Measurements from ENCODE around the gene EEF2K.
"Not testable (repeated sequence)": the region's sequence is repeated elsewhere in the genome, so short reads cannot be mapped to it uniquely, and the experiment has no call there.

The EEF2K gene

GRCh38 chr16:22213801-22214200 lies 7.7 kb downstream of the EEF2K start:
- no peaks in the 10 kb centered on the region for H3K9me3 ChIP-seq (ENCODE audit: control insufficient read depth, insufficient read depth, low read length)
- H3K36me3 ChIP-seq (ENCODE audit: control insufficient read depth, insufficient read depth, low read length) = no peaks in the 10 kb centered on the region
- no peak overlapping the region for H3K27ac ChIP-seq (ENCODE audit: low read depth, low read length)
- H3K27me3 ChIP-seq (ENCODE audit: control insufficient read depth, insufficient read depth, low read length) = no peaks in the 10 kb centered on the region
- no peak overlapping the region for H3K4me3 ChIP-seq (ENCODE audit: low read depth, low read length)
- H3K4me1 ChIP-seq (ENCODE audit: control insufficient read depth, insufficient read depth, low read length) = no peaks in the 10 kb centered on the region
- H3K9ac ChIP-seq (ENCODE audit: low read depth, low read length) = no peak overlapping the region

- Histone ChIP-seq H3K36me3 (ENCODE audit: control insufficient read depth, insufficient read depth, low read length) (no peaks in the 10 kb centered on the region), H3K4me3 (ENCODE audit: low read depth, low read length) (no peak overlapping the region), H3K27ac (ENCODE audit: low read depth, low read length) (no peak overlapping the region), H3K27me3 (ENCODE audit: control insufficient read depth, insufficient read depth, low read length) (no peaks in the 10 kb centered on the region), H3K4me1 (ENCODE audit: control insufficient read depth, insufficient read depth, low read length) (no peaks in the 10 kb centered on the region), H3K9me3 (ENCODE audit: control insufficient read depth, insufficient read depth, low read length) (no peaks in the 10 kb centered on the region), H3K9ac (ENCODE audit: low read depth, low read length) (no peak overlapping the region)
Observed at GRCh38 chr16:22214402-22214801, 8.3 kb downstream of the EEF2K start.

GRCh38 chr16:22214889-22215288 lies 8.8 kb downstream of the EEF2K start:
- Histone ChIP-seq H3K36me3 (ENCODE audit: control insufficient read depth, insufficient read depth, low read length) (no peaks in the 10 kb centered on the region), H3K27ac (ENCODE audit: low read depth, low read length) (no peak overlapping the region), H3K4me1 (ENCODE audit: control insufficient read depth, insufficient read depth, low read length) (no peaks in the 10 kb centered on the region), H3K9ac (ENCODE audit: low read depth, low read length) (no peak overlapping the region), H3K9me3 (ENCODE audit: control insufficient read depth, insufficient read depth, low read length) (no peaks in the 10 kb centered on the region), H3K27me3 (ENCODE audit: control insufficient read depth, insufficient read depth, low read length) (no peaks in the 10 kb centered on the region), H3K4me3 (ENCODE audit: low read depth, low read length) (no peak overlapping the region)

- no peak overlapping the region for H3K9ac ChIP-seq (ENCODE audit: low read depth, low read length)
- no peak overlapping the region for H3K4me3 ChIP-seq (ENCODE audit: low read depth, low read length)
- H3K9me3 ChIP-seq (ENCODE audit: control insufficient read depth, insufficient read depth, low read length) = no peaks in the 10 kb centered on the region
- no peak overlapping the region for H3K27ac ChIP-seq (ENCODE audit: low read depth, low read length)
- no peaks in the 10 kb centered on the region for H3K36me3 ChIP-seq (ENCODE audit: control insufficient read depth, insufficient read depth, low read length)
- H3K4me1 ChIP-seq (ENCODE audit: control insufficient read depth, insufficient read depth, low read length) = no peaks in the 10 kb centered on the region
- H3K27me3 ChIP-seq (ENCODE audit: control insufficient read depth, insufficient read depth, low read length) = no peaks in the 10 kb centered on the region
Observed at GRCh38 chr16:22216191-22216831, 10.2 kb downstream of the EEF2K start.

GRCh38 chr16:22216832-22217225 lies 10.8 kb downstream of the EEF2K start:
- not testable (repeated sequence) for H3K36me3 ChIP-seq (ENCODE audit: control insufficient read depth, insufficient read depth, low read length); H3K27me3 ChIP-seq (ENCODE audit: control insufficient read depth, insufficient read depth, low read length); H3K4me3 ChIP-seq (ENCODE audit: low read depth, low read length); H3K4me1 ChIP-seq (ENCODE audit: control insufficient read depth, insufficient read depth, low read length); H3K9ac ChIP-seq (ENCODE audit: low read depth, low read length); H3K9me3 ChIP-seq (ENCODE audit: control insufficient read depth, insufficient read depth, low read length); H3K27ac ChIP-seq (ENCODE audit: low read depth, low read length)

- H3K36me3 ChIP-seq (ENCODE audit: control insufficient read depth, insufficient read depth, low read length) = no peaks in the 10 kb centered on the region
- H3K9me3 ChIP-seq (ENCODE audit: control insufficient read depth, insufficient read depth, low read length) = no peaks in the 10 kb centered on the region
- no peak overlapping the region for H3K9ac ChIP-seq (ENCODE audit: low read depth, low read length)
- no peaks in the 10 kb centered on the region for H3K4me1 ChIP-seq (ENCODE audit: control insufficient read depth, insufficient read depth, low read length)
- no peaks in the 10 kb centered on the region for H3K27me3 ChIP-seq (ENCODE audit: control insufficient read depth, insufficient read depth, low read length)
- no peak overlapping the region for H3K27ac ChIP-seq (ENCODE audit: low read depth, low read length)
- no peak overlapping the region for H3K4me3 ChIP-seq (ENCODE audit: low read depth, low read length)
Observed at GRCh38 chr16:22217890-22218730, 12.0 kb downstream of the EEF2K start.

GRCh38 chr16:22219389-22220068 lies 13.5 kb downstream of the EEF2K start:
- H3K9ac ChIP-seq (ENCODE audit: low read depth, low read length) = no peak overlapping the region
- H3K27me3 ChIP-seq (ENCODE audit: control insufficient read depth, insufficient read depth, low read length) = no peaks in the 10 kb centered on the region
- H3K36me3 ChIP-seq (ENCODE audit: control insufficient read depth, insufficient read depth, low read length) = no peaks in the 10 kb centered on the region
- H3K9me3 ChIP-seq (ENCODE audit: control insufficient read depth, insufficient read depth, low read length) = no peaks in the 10 kb centered on the region
- no peak overlapping the region for H3K4me3 ChIP-seq (ENCODE audit: low read depth, low read length)
- H3K27ac ChIP-seq (ENCODE audit: low read depth, low read length) = no peak overlapping the region
- H3K4me1 ChIP-seq (ENCODE audit: control insufficient read depth, insufficient read depth, low read length) = no peaks in the 10 kb centered on the region

- H3K36me3 ChIP-seq (ENCODE audit: control insufficient read depth, insufficient read depth, low read length) = no peaks in the 10 kb centered on the region
- no peak overlapping the region for H3K9ac ChIP-seq (ENCODE audit: low read depth, low read length)
- no peak overlapping the region for H3K27ac ChIP-seq (ENCODE audit: low read depth, low read length)
- peaks cover 4% of the 10 kb centered on the region; the same call in 1 of the 2 replicates for H3K4me1 ChIP-seq (ENCODE audit: control insufficient read depth, insufficient read depth, low read length)
- no peaks in the 10 kb centered on the region for H3K9me3 ChIP-seq (ENCODE audit: control insufficient read depth, insufficient read depth, low read length)
- no peak overlapping the region for H3K4me3 ChIP-seq (ENCODE audit: low read depth, low read length)
- H3K27me3 ChIP-seq (ENCODE audit: control insufficient read depth, insufficient read depth, low read length) = no peaks in the 10 kb centered on the region
Observed at GRCh38 chr16:22220069-22220440, 14.0 kb downstream of the EEF2K start.

- no peak overlapping the region for H3K4me3 ChIP-seq (ENCODE audit: low read depth, low read length)
- no peaks in the 10 kb centered on the region for H3K27me3 ChIP-seq (ENCODE audit: control insufficient read depth, insufficient read depth, low read length)
- no peak overlapping the region for H3K27ac ChIP-seq (ENCODE audit: low read depth, low read length)
- H3K9me3 ChIP-seq (ENCODE audit: control insufficient read depth, insufficient read depth, low read length) = no peaks in the 10 kb centered on the region
- no peaks in the 10 kb centered on the region for H3K36me3 ChIP-seq (ENCODE audit: control insufficient read depth, insufficient read depth, low read length)
- peaks cover 11% of the 10 kb centered on the region for H3K4me1 ChIP-seq (ENCODE audit: control insufficient read depth, insufficient read depth, low read length)
- no peak overlapping the region for H3K9ac ChIP-seq (ENCODE audit: low read depth, low read length)
Observed at GRCh38 chr16:22220714-22221113, 14.6 kb downstream of the EEF2K start.

- H3K4me3 ChIP-seq (ENCODE audit: low read depth, low read length) = no peak overlapping the region
- H3K36me3 ChIP-seq (ENCODE audit: control insufficient read depth, insufficient read depth, low read length) = no peaks in the 10 kb centered on the region
- no peak overlapping the region for H3K9ac ChIP-seq (ENCODE audit: low read depth, low read length)
- H3K9me3 ChIP-seq (ENCODE audit: control insufficient read depth, insufficient read depth, low read length) = no peaks in the 10 kb centered on the region
- peaks cover 15% of the 10 kb centered on the region for H3K4me1 ChIP-seq (ENCODE audit: control insufficient read depth, insufficient read depth, low read length)
- H3K27ac ChIP-seq (ENCODE audit: low read depth, low read length) = no peak overlapping the region
- H3K27me3 ChIP-seq (ENCODE audit: control insufficient read depth, insufficient read depth, low read length) = no peaks in the 10 kb centered on the region
Observed at GRCh38 chr16:22222006-22222405, 15.9 kb downstream of the EEF2K start.

GRCh38 chr16:22222998-22223397 lies 16.9 kb downstream of the EEF2K start:
- H3K9ac ChIP-seq (ENCODE audit: low read depth, low read length) = no peak overlapping the region
- peaks cover 15% of the 10 kb centered on the region for H3K4me1 ChIP-seq (ENCODE audit: control insufficient read depth, insufficient read depth, low read length)
- H3K4me3 ChIP-seq (ENCODE audit: low read depth, low read length) = no peak overlapping the region
- no peak overlapping the region for H3K27ac ChIP-seq (ENCODE audit: low read depth, low read length)
- no peaks in the 10 kb centered on the region for H3K9me3 ChIP-seq (ENCODE audit: control insufficient read depth, insufficient read depth, low read length)
- 0 out of 2 replicates have a peak, but pooled peaks cover 2% of the 10 kb centered on the region for H3K36me3 ChIP-seq (ENCODE audit: control insufficient read depth, insufficient read depth, low read length)
- no peaks in the 10 kb centered on the region for H3K27me3 ChIP-seq (ENCODE audit: control insufficient read depth, insufficient read depth, low read length)

Data from HUES48 (cell line).